ENCODE results near the gene CRY2. TPM values are rescaled to one million over a fixed set of nuclear protein-coding genes. Genes with fewer than 3 reads are reported as not detected.
A peak's percentile ranks its signal among the peaks of the same experiment; 100 is the strongest.
"Not testable (repeated sequence)": the region's sequence is repeated elsewhere in the genome, so short reads cannot be mapped to it uniquely, and the experiment has no call there.

Gene CRY2
- total and polyA plus RNA-seq, 12 donors, result 14.7 to 57.4 (median 28.8) TPM

DNA sequence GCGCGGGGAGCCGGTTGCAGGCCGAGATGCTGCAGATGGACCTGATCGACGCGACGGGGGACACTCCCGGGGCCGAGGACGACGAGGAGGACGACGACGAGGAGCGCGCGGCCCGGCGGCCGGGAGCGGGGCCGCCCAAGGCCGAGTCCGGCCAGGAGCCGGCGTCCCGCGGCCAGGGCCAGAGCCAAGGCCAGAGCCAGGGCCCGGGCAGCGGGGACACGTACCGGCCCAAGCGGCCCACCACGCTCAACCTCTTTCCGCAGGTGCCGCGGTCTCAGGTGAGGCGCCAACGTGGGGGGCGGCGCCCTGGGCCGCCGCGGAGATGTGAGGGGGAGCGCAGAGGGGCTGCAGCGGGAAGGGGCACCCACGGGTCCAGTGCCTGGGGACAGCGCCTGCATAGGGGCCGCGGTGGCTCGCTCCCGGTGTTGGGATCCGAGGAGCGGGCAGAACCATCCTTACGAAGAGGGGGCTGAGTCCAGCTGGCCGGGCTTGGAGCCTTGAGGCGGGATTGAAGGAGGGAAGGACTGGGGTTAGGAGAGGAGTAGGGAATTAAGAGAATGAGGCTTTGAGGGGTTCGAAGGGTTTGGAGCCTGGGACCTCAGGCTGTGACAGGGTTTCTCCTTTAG is 53.0 kb downstream of the CRY2 start:
- Histone ChIP-seq H3K36me3 (replicated peaks in 1 of 2) (peaks cover 0 to 29% of the 10 kb centered on the region in 2 donors), H3K27ac (peak overlapping the region in 2 of 5 donors; percentile 85 to 94), H3K4me3 (peak overlapping the region in 3 of 4 donors; percentile 40 to 91 (median 43)), H3K4me1 (replicated peaks in 1 of 2) (peaks cover 13 to 22% of the 10 kb centered on the region in 2 donors)
- H3K27me3 ChIP-seq; intact Hi-C loops (cut with DNase I); DNase-seq; H3K9me3 ChIP-seq (replicated peaks in 1 of 3): not testable (repeated sequence)
- 2 to 5% (median 3%) methylated on average over 11 to 34 of the region's 59 CpGs for WGBS, 4 donors
- TF ChIP-seq POLR2A (IDR thresholded peaks at IDR 0.05), result peak in 1 of 2 donors; percentile 28

DNA sequence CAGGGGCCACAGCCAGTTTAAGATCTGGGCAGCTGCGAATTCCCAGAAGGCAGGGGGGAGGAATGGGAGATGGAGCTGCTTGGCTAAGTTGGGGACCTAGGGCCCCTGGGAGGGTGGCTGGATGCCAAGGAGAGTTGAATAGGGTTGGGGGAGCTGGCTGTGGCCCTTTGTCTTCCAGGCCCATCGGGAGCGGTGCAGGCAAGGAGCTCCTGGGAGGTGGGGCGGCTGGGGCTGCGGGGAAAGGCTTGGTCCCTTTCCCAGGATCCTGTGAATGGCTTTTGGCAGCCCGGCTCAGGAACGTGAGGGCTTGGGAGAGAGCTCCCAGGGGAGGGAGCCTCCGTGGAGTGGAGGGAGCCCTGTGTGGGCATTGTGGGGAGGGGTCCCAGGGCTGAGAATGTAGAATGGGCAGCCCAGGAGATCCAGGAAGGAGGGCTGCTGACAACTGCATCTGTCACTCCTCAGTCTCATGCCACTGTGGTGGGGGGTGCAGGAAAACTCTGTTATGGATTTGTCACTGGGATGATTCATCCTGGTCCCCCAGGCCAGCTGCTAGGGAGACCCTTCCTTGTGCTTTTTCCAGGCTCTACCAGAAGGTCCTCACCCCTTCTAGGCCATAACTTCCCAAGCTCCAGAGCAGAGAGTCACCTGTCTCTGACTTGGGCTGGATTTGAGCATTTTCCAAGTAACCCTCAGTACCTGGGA is 53.8 kb downstream of the CRY2 start:
- peak in 4 of 7 donors; percentile 46 to 58 (median 56) for DNase-seq
- 11 to 38% (median 23%) methylated on average over 8 of the region's 8 CpGs for WGBS, 4 donors
- intact Hi-C loops (cut with DNase I), result no loop called here

DNA sequence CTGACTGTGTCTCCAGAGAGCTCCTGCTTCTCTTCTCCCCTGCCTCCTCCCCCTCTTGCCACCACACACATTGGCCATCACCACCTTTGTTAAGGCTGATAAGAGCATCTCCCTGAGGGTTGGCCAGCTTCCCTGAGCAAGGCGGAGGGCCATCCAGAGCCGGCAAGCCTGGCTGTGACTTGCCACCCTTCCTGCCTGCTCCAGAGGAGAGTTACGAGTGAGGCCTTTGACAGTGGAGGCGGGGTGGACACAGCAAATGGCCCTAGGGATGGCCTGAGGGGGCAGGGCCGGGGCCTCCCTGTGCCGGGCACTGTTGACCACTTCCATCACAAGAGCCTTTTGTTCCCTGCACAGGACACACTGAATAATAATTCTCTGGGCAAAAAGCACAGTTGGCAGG is 54.4 kb downstream of the CRY2 start:
- Histone ChIP-seq H3K4me1 (replicated peaks in 1 of 2) (peaks cover 13 to 22% of the 10 kb centered on the region in 2 donors), H3K27ac (peak overlapping the region in 1 of 5 donors; percentile 85), H3K4me3 (no peak overlapping the region), H3K9me3 (replicated peaks in 1 of 3) (no peaks in the 10 kb centered on the region), H3K36me3 (replicated peaks in 1 of 2) (peaks cover 0 to 32% of the 10 kb centered on the region in 2 donors), H3K27me3 (no peaks in the 10 kb centered on the region)
- intact Hi-C loops (cut with DNase I), result no loop called here
- no peak for DNase-seq
- 75 to 77% (median 76%) methylated on average over 5 to 6 of the region's 6 CpGs; no CpG with 5 or more reads in 1 of the 4 donors for WGBS, 4 donors
- TF ChIP-seq POLR2A (IDR thresholded peaks at IDR 0.05), result no peak
- TF ChIP-seq, protein P1, sequence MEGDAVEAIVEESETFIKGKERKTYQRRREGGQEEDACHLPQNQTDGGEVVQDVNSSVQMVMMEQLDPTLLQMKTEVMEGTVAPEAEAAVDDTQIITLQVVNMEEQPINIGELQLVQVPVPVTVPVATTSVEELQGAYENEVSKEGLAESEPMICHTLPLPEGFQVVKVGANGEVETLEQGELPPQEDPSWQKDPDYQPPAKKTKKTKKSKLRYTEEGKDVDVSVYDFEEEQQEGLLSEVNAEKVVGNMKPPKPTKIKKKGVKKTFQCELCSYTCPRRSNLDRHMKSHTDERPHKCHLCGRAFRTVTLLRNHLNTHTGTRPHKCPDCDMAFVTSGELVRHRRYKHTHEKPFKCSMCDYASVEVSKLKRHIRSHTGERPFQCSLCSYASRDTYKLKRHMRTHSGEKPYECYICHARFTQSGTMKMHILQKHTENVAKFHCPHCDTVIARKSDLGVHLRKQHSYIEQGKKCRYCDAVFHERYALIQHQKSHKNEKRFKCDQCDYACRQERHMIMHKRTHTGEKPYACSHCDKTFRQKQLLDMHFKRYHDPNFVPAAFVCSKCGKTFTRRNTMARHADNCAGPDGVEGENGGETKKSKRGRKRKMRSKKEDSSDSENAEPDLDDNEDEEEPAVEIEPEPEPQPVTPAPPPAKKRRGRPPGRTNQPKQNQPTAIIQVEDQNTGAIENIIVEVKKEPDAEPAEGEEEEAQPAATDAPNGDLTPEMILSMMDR (IDR thresholded peaks at IDR 0.05), result no peak

More for the DNA sequence above, 53.8 kb downstream of the CRY2 start:
- Histone ChIP-seq H3K4me1 (replicated peaks in 1 of 2) (peaks cover 13 to 22% of the 10 kb centered on the region in 2 donors), H3K36me3 (replicated peaks in 1 of 2) (peaks cover 0 to 32% of the 10 kb centered on the region in 2 donors), H3K4me3 (peak overlapping the region in 1 of 4 donors; percentile 91), H3K27ac (peak overlapping the region in 2 of 5 donors; percentile 10 to 85), H3K9me3 (replicated peaks in 1 of 3) (no peaks in the 10 kb centered on the region), H3K27me3 (no peaks in the 10 kb centered on the region)
- TF ChIP-seq, protein P1 (IDR thresholded peaks at IDR 0.05), result no peak
- no peak for TF ChIP-seq POLR2A (IDR thresholded peaks at IDR 0.05)

DNA sequence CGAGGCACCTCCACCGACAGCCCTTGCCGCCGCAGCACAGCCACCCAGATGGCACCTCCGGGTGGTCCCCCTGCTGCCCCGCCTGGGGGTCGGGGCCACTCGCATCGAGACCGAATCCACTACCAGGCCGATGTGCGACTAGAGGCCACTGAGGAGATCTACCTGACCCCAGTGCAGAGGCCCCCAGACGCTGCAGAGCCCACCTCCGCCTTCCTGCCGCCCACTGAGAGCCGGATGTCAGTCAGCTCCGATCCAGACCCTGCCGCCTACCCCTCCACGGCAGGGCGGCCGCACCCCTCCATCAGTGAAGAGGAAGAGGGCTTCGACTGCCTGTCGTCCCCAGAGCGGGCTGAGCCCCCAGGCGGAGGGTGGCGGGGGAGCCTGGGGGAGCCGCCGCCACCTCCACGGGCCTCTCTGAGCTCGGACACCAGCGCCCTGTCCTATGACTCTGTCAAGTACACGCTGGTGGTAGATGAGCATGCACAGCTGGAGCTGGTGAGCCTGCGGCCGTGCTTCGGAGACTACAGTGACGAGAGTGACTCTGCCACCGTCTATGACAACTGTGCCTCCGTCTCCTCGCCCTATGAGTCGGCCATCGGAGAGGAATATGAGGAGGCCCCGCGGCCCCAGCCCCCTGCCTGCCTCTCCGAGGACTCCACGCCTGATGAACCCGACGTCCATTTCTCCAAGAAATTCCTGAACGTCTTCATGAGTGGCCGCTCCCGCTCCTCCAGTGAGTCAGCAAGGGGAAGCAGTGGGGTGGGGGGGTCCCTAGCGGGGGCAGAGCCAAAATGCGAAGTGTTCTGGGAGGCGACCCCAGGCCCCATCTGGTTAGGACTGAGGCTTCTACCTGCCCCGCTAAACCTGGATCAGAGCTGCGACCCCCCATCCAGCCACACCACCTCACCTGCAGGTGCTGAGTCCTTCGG is 55.4 kb downstream of the CRY2 start:
- 89 to 93% (median 91%) methylated on average over 17 to 56 of the region's 56 CpGs for WGBS, 4 donors
- no peak for TF ChIP-seq POLR2A (IDR thresholded peaks at IDR 0.05)
- TF ChIP-seq, protein P1 (IDR thresholded peaks at IDR 0.05), result no peak
- intact Hi-C loops (cut with DNase I), result no loop called here
- H3K9me3 ChIP-seq (replicated peaks in 1 of 3), result no peaks in the 10 kb centered on the region
- H3K27me3 ChIP-seq, result no peaks in the 10 kb centered on the region
- no peak overlapping the region for H3K4me3 ChIP-seq
- DNase-seq, result no peak
- peaks cover 0 to 32% of the 10 kb centered on the region in 2 donors for H3K36me3 ChIP-seq (replicated peaks in 1 of 2)
- H3K27ac ChIP-seq, result no peak overlapping the region
- peaks cover 13 to 31% of the 10 kb centered on the region in 2 donors for H3K4me1 ChIP-seq (replicated peaks in 1 of 2)
